GM21447 (cell line): ENCODE measurements around the gene RCN1.
"Not testable (repeated sequence)": the region's sequence is repeated elsewhere in the genome, so short reads cannot be mapped to it uniquely, and the experiment has no call there.

Experiments
- ATAC-seq: cut with Tn5 transposase; IDR thresholded peaks from one replicate; pipeline ENCODE4 v1.9.1; 2021; ENCODE audit not compliant: unreplicated experiment

RCN1 gene

GRCh38 chr11:32090545-32091370, at the start of gene RCN1:
Gene RCN1, plus strand, starts transcription at chr11:32091074. Its CDS starts 123 bp downstream, at chr11:32091197.
- peak; percentile 34 for ATAC-seq

GRCh38 chr11:32043737-32044136, 47.1 kb upstream of the RCN1 start:
- ATAC-seq = no peak

GRCh38 chr11:32044158-32044863, 46.6 kb upstream of the RCN1 start:
- no peak for ATAC-seq

DNA sequence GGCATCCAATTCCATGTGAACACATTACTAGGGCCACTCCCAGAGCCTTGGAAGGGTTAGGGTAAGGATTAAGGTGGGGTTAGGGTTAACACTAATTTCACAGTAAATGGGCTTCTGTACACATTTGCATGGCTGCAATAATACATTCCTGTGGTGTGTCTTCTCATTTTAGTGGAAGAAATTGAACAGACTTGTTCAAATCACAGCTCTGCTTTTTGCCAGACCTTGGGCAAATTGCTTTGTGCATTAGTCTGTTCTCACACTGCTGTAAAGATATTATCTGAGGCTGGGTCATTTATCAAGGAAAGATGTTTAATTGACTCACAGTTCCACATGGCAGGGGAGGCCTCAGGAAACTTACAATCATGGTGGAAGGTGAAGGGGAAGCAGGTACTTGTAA, 45.4 kb upstream of the RCN1 start:
- no peak for ATAC-seq

- ATAC-seq = no peak
Observed at GRCh38 chr11:32050264-32050663, 40.6 kb upstream of the RCN1 start.

GRCh38 chr11:32052215-32052614, 38.7 kb upstream of the RCN1 start:
- peak; percentile 70 for ATAC-seq

GRCh38 chr11:32053151-32053888, 37.6 kb upstream of the RCN1 start:
- no peak for ATAC-seq

DNA sequence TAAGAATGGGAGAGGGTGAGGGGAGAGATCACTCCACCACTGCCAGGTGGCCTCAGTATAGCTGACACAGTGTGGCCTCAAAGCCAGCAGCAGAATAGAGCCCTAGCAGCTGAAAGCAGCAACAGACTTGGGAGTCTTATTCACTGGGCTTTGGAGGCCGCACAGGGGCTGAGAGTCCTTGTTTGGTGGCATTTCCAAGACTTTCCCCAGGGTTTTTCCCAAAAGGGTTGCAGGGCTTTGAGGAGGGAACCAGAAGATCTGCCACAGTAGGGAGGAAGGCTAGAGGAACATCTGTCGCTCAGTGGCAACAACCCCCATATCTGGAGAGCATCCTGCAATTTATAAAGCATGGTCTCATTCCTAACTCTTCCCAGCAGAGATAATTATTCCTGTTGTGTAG, 35.0 kb upstream of the RCN1 start:
- ATAC-seq = no peak

DNA sequence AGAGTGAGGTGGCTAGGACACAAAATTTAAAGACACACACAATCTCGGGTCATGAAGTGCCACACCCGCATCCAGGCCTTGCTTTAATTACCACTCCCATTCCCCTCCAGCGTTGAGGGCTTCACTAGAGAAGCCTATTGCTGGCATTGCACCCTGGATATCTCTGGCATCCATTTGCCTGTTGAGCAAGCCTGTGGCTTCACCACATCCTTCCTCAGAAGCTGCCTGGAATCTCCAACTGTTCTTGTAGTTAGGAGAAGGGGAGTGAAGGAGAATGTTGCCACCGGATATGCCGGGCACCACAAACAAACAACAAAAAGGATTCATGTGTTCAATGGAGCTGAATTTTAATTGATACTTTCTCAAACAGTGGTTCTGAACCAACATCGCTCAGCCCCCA, 34.4 kb upstream of the RCN1 start:
- ATAC-seq = no peak

GRCh38 chr11:32059686-32060462, 31.0 kb upstream of the RCN1 start:
- ATAC-seq = no peak

DNA sequence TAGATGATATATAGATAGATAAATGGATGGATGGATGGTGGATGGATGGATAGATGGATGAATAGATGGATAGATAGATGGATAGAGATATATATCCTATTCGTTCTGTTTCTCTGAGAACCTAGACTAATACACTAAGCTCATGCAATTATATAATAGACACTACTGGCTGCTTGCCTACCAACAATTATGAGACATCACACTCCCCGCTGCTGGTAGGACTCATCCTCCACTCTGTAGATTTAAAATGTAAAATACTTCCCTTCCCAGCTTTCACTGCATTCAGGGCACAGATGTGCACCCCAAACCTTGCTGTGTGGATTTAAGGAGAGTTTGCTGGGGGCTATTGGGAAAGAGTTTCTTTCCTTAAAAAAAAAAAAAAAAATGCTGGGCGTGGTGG, 28.3 kb upstream of the RCN1 start:
- no peak for ATAC-seq

DNA sequence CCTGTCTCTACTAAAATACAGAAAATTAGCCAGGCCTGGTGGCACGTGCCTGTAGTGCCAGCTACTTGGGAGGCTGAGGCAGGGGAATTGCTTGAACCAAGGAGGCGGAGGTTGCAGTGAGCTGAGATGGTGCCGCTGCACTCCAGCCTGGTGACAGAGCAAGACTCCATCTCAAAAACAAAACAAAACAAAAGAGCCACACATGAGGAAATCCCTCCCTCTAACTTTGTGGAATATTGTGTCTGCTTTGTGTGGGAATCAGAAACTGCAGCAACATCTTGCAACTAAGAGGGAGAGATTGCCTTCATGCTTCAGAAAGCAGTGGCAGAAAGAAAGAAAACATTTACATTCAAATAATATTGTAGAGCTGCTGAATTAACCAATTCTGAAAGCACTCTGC, 27.8 kb upstream of the RCN1 start:
- not testable (repeated sequence) for ATAC-seq

- no peak for ATAC-seq
Observed at GRCh38 chr11:32065865-32066629, 24.8 kb upstream of the RCN1 start.

GRCh38 chr11:32068134-32068870, 22.6 kb upstream of the RCN1 start:
- no peak for ATAC-seq

GRCh38 chr11:32069361-32070058, 21.4 kb upstream of the RCN1 start:
- no peak for ATAC-seq

- ATAC-seq = no peak
Observed at GRCh38 chr11:32070692-32071091, 20.2 kb upstream of the RCN1 start.

- ATAC-seq = no peak
Observed at GRCh38 chr11:32071811-32072210, 19.1 kb upstream of the RCN1 start.

DNA sequence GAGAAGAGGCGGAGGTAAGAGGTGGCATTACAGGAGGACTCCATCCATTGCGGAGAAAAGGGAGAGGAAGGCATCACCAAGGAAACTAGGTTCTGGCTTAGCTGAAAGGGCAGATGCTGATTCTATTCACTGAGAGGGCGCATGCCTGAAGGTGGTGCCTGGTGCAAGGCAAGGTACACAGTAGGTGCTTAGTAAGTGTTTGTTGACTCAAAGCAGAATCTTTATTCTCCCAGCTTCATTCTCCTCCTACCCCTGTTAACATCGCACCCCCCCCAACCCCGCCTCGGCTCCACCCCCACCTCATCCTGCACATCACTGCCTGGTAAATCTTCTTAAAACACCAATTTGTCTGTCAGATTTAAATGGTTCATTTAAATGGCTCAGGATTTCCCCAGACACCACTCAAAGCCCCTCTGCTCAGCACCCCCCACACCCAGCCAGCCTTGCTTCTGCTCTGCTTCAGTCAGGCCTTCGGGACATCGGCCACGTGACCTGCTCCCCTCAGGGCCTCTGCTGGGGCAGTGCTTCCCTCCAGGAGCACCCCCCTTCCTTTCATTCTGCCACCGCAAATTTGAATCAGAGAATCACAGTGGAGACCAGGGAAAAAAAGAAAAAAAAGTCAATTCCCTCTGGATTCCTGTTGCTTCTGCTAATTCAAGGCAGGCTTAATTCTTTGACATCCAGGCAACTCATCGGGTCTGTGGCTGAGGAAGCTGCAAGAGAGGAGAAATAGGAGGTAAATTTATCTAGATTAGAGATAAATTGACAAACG, 17.8 kb upstream of the RCN1 start:
- ATAC-seq = no peak
